ENCODE measurements around the gene SMYD2.
"Not testable (repeated sequence)": the region's sequence is repeated elsewhere in the genome, so short reads cannot be mapped to it uniquely, and the experiment has no call there.

Gene SMYD2

DNA sequence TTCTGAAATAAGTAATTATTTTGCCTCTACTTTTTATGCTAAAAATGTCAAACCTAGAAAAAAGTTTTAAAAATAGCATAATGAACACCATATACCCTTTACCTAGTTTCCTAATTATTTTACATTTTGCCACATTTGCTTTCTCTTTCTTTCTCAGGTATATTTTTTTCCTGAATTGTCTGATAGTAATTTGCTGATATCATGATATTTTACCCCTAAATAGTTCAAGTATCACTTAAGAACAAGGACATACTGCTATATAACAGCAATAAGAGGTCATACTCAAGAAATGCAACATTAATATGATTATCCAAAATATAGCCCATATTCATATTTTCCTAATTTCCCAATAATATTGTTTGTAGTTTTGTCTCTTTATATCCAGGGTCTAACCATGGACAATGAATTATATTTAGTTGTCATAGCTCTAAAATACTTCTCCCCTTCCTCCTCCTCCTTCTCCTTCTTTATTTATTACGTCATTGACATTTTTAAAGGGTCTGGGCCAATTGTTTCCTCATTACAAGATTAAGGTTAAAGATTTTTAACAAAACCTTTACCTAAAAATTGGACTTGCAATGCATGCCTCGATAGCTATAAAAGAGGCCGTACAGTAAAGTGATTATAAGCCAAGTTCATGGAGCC, 20.3 kb upstream of the SMYD2 start:
- H3K27me3 Mint-ChIP-seq, result peaks cover 55 to 70% of the 10 kb centered on the region in 2 donors
- H3K36me3 Mint-ChIP-seq, result no peaks in the 10 kb centered on the region

DNA sequence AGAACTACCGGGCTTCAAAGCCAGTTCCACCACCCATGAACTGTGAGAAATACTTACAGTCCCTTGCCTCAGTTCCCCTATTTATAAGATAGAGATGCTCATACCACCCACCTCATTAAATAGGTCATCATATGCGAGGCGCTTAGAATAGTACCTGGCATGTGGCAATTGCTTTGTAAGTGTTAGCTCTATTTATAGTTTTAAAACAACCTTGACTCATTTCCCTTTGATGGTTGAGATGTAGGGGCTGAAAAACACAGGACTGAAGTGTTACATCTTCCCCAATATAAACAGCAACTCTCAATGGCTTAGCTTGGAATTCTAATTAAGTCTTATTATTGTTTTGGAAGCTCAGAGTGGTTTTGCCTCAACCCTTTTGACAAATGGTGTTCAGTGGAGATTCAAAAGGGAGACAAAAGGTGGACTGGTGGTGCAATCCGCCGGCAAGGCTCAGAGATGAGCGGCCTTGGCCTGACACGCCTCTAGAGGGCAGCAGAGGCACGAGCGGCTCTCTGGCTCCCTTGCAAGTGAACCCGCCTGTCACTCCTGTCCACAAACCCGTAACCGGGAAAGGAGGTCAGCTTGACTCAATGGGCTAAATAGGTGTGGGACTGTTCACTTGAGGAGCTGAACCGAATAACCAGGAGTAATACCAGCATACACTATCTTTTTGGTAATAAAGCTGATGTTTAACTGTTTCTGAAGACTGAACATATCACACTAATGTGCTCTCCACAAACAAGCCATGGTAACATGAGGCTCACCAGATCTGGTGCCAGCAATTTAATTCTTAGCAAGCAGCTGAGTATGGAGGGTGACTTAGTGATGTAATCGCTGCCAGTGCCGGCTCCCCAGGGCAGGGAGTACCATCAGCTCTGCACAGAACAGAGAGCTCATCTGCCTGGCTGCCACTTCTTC, 19.5 kb upstream of the SMYD2 start:
- no peaks in the 10 kb centered on the region for H3K36me3 Mint-ChIP-seq
- no peaks in the 10 kb centered on the region for H3K9me3 Mint-ChIP-seq
- DNase-seq (peak; percentile 52), ATAC-seq (replicated peaks) (peak; percentile 91 to 95)
- no peak overlapping the region for H3K4me3 Mint-ChIP-seq
- H3K27ac Mint-ChIP-seq, result no peak overlapping the region
- H3K4me1 Mint-ChIP-seq, result peaks cover 3 to 5% of the 10 kb centered on the region in 2 donors
- H3K27me3 Mint-ChIP-seq, result peaks cover 55 to 67% of the 10 kb centered on the region in 2 donors

More for the DNA sequence above, 20.3 kb upstream of the SMYD2 start:
- ATAC-seq (replicated peaks), result no peak
- Mint-ChIP-seq H3K9me3 (no peaks in the 10 kb centered on the region), H3K4me1 (peaks cover 3 to 5% of the 10 kb centered on the region in 2 donors), H3K4me3 (no peak overlapping the region), H3K27ac (no peak overlapping the region)
- no peak for DNase-seq

DNA sequence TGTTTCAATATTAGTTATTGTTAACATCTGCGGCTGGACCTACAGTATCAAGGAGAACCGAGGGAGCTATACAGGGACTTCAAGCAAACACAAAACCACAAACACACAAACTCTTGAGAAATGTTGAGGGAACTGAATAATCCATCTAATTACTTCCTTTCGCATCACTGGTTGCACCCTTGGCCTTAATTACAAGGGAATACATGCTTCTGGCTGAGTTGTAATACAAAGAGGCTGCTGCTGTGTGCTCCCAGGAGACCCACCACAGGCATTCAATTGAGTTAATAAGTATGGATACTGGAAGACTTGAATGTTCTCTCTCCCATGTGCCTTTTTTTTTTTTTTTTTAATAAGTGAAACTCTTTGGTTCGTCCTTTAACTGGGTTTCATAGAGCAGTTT, 16.8 kb upstream of the SMYD2 start:
- H3K9me3 Mint-ChIP-seq, result no peaks in the 10 kb centered on the region
- H3K36me3 Mint-ChIP-seq, result no peaks in the 10 kb centered on the region
- no peak overlapping the region for H3K4me3 Mint-ChIP-seq
- peaks cover 44 to 53% of the 10 kb centered on the region in 2 donors for H3K27me3 Mint-ChIP-seq
- H3K4me1 Mint-ChIP-seq, result peaks cover 3 to 5% of the 10 kb centered on the region in 2 donors
- ATAC-seq (replicated peaks) (no peak), DNase-seq (no peak)
- no peak overlapping the region for H3K27ac Mint-ChIP-seq

DNA sequence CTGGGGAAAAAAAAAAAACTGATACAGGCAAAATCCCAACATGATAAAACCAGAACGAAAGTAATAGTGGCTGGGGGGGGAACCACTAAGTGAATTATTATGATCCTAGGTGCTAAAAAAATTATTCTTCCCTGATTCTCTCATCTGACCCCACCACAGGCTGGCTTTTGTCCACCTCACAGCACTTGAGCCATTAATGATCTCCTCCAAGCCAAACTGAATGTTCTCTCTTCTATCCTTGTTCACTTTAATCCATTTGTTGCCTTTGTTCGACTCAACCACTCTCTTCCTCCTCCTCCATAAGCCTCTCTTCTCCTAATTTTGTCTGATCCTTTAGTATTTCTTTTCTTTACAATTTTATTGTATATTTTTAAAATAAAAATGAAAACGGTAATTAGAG, 16.0 kb upstream of the SMYD2 start:
- ATAC-seq (replicated peaks) (no peak), DNase-seq (no peak)
- peaks cover 37 to 45% of the 10 kb centered on the region in 2 donors for H3K27me3 Mint-ChIP-seq
- no peak overlapping the region for H3K4me3 Mint-ChIP-seq
- no peak overlapping the region for H3K27ac Mint-ChIP-seq
- H3K9me3 Mint-ChIP-seq, result no peaks in the 10 kb centered on the region
- H3K4me1 Mint-ChIP-seq, result peaks cover 2 to 5% of the 10 kb centered on the region in 2 donors
- H3K36me3 Mint-ChIP-seq, result no peaks in the 10 kb centered on the region

DNA sequence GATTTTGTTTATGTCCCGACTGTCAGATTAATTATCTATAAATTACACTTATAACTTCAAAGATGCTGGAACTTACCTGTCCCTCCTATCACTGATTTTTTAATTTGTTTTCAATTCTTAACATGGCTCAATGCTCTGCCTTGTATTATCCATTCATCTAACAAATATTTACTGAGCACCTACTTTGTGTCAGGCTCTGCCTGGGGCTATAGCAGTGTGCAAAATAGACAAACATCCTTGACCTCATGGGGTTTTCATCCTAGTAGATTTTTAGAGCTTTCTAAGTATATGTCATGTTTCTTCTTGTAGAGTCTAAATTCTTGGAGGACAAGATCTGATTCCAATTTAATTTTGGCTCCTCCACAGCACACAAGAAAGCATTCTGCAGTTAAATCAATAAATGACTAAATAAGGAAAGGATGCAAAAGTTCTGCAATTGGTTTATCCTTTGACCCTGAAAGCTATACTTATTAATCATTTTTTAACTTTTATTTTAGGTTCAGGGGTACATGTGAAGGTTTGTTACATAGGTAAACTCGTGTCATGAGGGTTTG, 10.8 kb upstream of the SMYD2 start:
- Mint-ChIP-seq H3K27me3 (peaks cover 9 to 12% of the 10 kb centered on the region in 2 donors), H3K27ac (no peak overlapping the region), H3K36me3 (no peaks in the 10 kb centered on the region), H3K4me3 (no peak overlapping the region), H3K4me1 (no peaks in the 10 kb centered on the region), H3K9me3 (peaks cover 0 to 3% of the 10 kb centered on the region in 2 donors)
- ATAC-seq (replicated peaks) (no peak), DNase-seq (no peak)

DNA sequence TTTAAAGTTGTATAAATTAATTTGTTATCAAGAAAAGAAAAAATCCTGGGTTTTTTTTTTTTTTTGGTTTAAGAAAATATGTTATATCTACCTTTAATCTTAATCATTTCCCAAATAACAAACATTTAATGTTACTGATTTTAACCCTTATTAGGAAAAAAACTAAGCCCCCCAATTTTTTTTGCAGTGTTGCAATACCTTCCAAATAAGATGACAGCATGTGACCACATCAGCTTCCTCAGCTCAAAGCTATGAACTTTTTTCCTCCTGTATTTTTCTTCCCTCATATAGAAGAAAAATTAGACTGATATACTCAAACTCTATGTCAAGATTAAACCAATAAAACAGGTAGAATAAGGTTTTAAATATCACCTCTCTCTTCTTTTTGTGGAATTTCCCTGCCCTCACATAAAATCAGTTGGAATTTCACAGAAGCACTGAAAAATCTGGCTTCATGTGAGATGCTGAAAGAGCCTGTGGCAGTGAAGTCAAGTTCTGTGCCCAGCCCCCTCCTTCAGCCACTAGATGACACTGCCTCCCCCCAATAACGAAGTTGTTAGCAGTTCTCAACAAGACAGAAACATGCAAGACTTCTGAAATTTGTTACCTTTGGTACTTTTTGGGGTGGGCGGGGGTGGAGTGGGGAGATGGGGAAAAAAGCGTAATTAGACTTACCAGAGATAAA, 9.6 kb upstream of the SMYD2 start:
- Mint-ChIP-seq H3K9me3 (peaks cover 0 to 4% of the 10 kb centered on the region in 2 donors), H3K27me3 (peaks cover 4 to 6% of the 10 kb centered on the region in 2 donors), H3K36me3 (no peaks in the 10 kb centered on the region), H3K4me1 (no peaks in the 10 kb centered on the region), H3K4me3 (no peak overlapping the region), H3K27ac (no peak overlapping the region)
- ATAC-seq (replicated peaks) (no peak), DNase-seq (no peak)

DNA sequence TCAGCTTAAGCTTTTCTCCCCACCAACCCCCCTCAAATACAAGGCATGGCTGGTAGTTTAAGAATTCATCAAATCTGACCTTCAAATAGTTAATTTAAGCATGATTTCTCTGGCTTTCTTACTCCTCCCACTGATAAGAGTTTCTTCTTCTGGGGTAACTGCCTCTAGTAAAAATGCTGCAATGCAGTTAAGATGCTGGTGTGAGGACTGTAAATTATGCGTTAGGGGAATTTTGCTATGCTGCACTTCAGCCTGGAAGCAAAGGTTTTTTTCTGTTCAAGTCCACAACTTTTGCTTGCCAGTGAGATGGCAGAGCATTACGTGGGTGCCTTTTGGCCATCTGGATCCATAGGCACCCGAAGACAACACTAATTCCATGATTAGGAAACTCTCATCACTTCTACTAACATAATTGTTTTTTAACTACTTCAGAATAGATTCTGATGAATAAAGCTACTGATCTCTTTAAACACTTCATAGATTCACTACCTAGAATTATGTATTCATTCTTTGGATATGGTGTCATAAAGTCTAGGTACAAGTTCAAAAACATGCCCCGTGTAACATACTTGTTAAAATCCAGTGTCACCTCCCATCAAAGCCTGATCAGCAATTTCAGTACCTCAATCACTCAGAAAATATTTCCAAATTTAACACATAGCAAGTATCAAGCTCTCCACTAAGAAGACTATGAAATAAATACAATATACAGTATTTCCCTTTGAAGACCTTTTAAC, 8.8 kb upstream of the SMYD2 start:
- Mint-ChIP-seq H3K4me1 (no peaks in the 10 kb centered on the region), H3K9me3 (peaks cover 0 to 4% of the 10 kb centered on the region in 2 donors), H3K36me3 (peaks cover 0 to 3% of the 10 kb centered on the region in 2 donors), H3K4me3 (no peak overlapping the region), H3K27me3 (peaks cover 4 to 6% of the 10 kb centered on the region in 2 donors), H3K27ac (no peak overlapping the region)
- no peak for ATAC-seq (replicated peaks)
- DNase-seq, result no peak

DNA sequence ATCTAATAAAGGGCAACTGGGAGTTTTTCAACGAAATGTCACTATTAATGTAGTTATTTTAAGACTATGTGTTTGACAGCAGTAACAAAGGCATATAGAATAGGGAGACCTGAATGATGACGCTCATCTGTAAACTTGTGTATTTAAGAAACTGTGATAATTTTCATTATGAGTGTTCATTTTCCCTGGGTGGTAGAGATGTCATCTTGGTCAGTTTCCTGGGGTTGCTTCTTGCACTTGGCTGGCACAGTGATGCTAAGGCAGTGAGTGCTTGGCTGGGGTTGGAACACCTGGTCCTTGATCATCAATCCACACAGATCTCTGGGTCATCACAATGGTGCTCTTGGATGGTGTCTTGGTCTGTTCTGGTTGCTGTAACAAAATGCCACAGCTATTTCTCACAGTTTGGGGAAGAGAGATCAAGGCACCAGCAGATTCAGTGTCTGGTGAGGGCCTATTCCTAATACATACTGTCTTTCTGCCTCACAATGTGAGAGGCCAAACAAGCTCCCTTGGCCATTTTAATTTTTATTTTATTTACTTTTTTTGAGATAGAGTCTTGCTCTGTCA, 7.9 kb upstream of the SMYD2 start:
- Mint-ChIP-seq H3K36me3 (peaks cover 0 to 3% of the 10 kb centered on the region in 2 donors), H3K9me3 (peaks cover 0 to 4% of the 10 kb centered on the region in 2 donors), H3K4me3 (no peak overlapping the region), H3K4me1 (no peaks in the 10 kb centered on the region), H3K27me3 (peaks cover 4 to 6% of the 10 kb centered on the region in 2 donors), H3K27ac (no peak overlapping the region)
- DNase-seq (no peak), ATAC-seq (replicated peaks) (no peak)

DNA sequence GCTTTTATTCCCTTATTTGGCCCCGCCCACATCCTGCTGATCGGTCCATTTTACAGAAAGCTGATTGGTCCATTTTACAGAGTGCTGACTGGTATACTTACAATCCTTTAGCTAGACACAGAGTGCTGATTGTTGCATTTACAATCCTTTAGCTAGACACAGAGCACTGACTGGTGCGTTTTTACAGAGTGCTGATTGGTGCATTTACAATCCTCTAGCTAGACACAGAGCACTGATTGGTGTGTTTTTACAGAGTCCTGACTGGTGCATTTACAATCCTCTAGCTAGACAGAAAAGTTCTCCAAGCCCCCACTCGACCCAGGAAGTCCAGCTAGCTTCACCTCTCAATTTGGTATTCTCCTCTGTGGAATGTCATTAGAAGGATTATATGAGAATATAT, 5.3 kb upstream of the SMYD2 start:
- peaks cover 7 to 15% of the 10 kb centered on the region in 2 donors for H3K4me1 Mint-ChIP-seq
- not testable (repeated sequence) for H3K4me3 Mint-ChIP-seq; ATAC-seq (replicated peaks); H3K27ac Mint-ChIP-seq; H3K27me3 Mint-ChIP-seq; H3K9me3 Mint-ChIP-seq; DNase-seq; H3K36me3 Mint-ChIP-seq

DNA sequence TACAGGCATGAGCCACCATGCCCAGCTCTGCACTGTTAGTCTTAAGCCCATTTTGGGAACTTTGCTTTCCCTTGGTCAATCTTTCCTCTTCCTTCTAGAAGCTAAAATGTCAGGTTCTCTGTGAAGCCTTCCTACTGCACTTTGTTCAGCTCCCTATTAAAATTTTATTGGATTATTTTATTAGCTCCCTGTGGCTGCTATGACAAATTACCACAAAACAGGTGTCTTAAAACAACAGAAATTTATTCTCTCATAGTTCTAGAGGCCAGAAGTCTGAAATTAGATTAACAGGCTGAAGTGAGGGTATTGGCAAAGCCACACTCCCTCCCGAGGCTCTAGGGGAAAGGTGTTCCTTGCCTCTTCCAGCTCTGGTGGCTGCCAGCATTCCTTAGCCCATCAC, 4.2 kb upstream of the SMYD2 start:
- ATAC-seq (replicated peaks) (no peak), DNase-seq (no peak)
- H3K27me3 Mint-ChIP-seq, result no peaks in the 10 kb centered on the region
- H3K36me3 Mint-ChIP-seq, result peaks cover 1 to 7% of the 10 kb centered on the region in 2 donors
- peaks cover 8 to 17% of the 10 kb centered on the region in 2 donors for H3K4me1 Mint-ChIP-seq
- peaks cover 0 to 4% of the 10 kb centered on the region in 2 donors for H3K9me3 Mint-ChIP-seq
- no peak overlapping the region for H3K4me3 Mint-ChIP-seq
- H3K27ac Mint-ChIP-seq, result no peak overlapping the region

DNA sequence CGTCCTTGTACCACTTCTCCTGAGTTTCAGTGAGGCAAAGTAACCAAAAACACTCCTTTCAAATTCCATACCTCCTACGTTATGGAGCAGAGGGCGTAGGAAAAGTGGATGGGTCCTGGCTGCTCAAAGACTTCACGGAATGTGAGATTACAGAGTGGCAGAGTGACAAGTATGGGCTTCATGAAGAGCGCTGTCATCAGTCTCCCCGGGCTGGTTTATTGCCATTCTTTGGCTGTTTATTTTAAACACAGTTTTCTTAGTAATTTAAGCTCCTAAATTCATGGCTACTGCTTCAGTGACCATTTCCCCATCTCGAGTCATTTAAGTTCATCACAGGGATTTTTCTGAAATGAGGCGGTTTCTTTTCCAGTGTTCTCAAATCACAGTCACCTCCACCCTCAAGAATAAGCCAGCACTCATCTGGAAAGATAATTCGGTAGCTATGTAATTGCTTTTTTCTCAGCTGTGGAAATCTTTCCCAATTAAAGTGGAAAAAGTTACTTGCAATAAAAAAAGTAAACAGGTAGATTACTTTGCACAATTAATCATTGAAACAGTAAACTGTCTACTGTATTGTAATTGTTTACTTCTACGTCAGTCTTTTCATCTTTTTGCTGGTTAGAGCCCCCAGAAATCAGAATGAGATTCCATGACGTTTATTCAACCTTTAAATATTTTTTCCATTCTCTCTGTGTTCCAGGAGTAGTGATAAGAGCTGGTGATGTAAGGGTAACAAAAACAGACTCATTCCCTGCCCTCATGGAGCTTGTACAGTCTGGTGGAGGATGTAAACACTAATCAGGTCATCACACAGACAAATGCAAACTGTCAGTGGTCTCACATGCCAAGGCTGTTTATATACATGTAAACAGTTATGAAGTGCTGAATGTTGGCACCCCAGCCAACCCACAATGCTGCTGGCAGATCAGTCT, 3.0 kb upstream of the SMYD2 start:
- Mint-ChIP-seq H3K4me3 (no peak overlapping the region), H3K9me3 (peaks cover 0 to 4% of the 10 kb centered on the region in 2 donors), H3K4me1 (peaks cover 16 to 28% of the 10 kb centered on the region in 2 donors), H3K36me3 (peaks cover 1 to 7% of the 10 kb centered on the region in 2 donors), H3K27ac (no peak overlapping the region), H3K27me3 (no peaks in the 10 kb centered on the region)
- ATAC-seq (replicated peaks), result no peak
- no peak for DNase-seq

DNA sequence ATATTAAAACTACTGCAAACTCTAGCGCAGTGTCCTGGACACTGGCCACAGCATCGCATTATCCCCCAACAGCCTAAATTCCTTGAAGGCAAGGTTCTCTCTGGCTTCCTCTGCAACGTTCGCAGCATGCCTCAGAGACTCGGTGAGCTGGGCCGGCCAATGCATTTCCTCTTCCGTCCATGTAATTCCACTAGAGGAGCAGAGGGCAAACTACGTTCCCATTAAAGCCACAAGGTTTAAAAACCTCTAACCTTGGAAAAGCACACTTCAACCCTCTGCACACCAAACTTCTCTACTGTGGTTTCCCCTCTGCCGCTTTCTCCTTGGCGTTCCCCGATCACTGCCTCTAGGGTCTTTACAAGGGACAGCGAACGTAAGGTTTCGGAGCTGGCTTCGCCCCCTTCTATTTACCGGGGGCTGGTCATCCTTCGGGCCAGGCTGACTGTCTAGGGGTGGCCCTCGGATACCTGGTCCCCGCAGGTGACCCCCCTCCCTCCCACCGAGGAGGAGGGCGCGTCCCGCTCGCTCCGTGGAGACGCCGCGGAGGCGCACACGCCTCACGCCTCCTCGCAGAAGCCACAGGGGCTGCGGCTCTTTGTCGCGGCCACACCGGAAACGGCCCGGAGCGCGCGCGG, 456 bp upstream of the SMYD2 start:
- ATAC-seq (replicated peaks) (peak; percentile 59 to 64), DNase-seq (peak; percentile 31)
- peaks cover 1 to 7% of the 10 kb centered on the region in 2 donors for H3K36me3 Mint-ChIP-seq
- H3K27me3 Mint-ChIP-seq, result no peaks in the 10 kb centered on the region
- peak overlapping the region; percentile 89 for H3K27ac Mint-ChIP-seq
- H3K4me1 Mint-ChIP-seq, result peaks cover 17 to 37% of the 10 kb centered on the region in 2 donors
- no peaks in the 10 kb centered on the region for H3K9me3 Mint-ChIP-seq
- peak overlapping the region; percentile 88 to 89 for H3K4me3 Mint-ChIP-seq
